Fibroblast of villous mesenchyme (primary cell): Measurements from ENCODE around the gene PRSS56. TPM values are rescaled to one million over a fixed set of nuclear protein-coding genes. Genes with fewer than 3 reads are reported as not detected.
"Not testable (repeated sequence)": the region's sequence is repeated elsewhere in the genome, so short reads cannot be mapped to it uniquely, and the experiment has no call there.

ENCODE experiments used
- DNase-seq: peaks from one replicate; pipeline ENCODE4 v3.0.0-alpha.2; 2010; ENCODE audit warnings: low read depth
- H3K4me3 ChIP-seq: 2 replicates; pipeline ENCODE4 v1.5.1; 2011; ENCODE audit warnings: low read depth, mild to moderate bottlenecking, low read length
- CTCF ChIP-seq: IDR thresholded peaks from 2 replicates; pipeline ENCODE4 v1.5.1; 2012; ENCODE audit warnings: low read depth, mild to moderate bottlenecking, low read length; ENCODE audit not compliant: insufficient read depth
- total RNA-seq: library from RNA; depleted of rRNA; stranded (reverse); fragments of >200 nt; gene quantifications from 2 replicates; pipeline ENCODE4 v1.2.3, GENCODE V29; 2012

PRSS56 gene
- total RNA-seq, 1 donor = not detected

DNA sequence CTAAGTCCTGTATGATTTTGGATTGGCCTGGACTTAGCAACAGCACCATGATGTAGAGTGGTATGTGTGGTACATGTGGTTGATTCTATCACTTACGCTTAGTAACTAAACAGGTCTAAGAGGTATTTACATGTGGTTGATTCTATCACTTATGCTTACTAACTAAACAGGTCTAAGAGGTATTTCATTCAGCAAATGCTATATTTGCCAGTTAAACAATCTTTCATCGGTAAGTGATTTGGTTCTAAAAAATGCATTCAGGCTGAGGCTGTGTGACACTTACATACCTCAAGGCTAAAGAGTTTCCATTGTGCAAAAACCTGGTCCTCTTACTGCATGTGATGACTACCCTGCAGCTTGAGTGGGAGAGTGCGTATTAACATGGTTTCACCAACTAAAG, 43.4 kb downstream of the PRSS56 start:
- no peak for DNase-seq

DNA sequence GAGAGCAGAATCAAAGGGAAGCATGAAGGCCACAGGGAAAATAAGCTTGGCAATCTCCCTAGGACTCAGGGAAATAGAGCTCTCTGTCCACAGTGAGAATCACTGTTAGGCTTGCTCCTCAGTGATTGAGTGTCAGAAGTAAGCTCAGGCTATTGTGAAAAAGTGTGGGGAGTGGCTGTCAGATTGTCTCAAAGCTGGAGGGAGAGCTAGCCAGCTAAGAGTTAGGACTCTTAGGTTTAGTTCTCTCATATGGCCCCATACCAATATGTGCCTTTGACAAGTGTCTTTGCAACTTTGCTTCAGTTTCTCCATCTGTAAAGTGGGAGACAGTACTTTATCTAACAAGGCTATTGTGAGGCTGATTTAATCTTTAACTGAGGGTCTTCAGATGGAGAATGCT, 47.5 kb downstream of the PRSS56 start:
- DNase-seq = no peak
- TF ChIP-seq CTCF = no peak
- H3K4me3 ChIP-seq = no peak overlapping the region

More for the DNA sequence above, 43.4 kb downstream of the PRSS56 start:
- no peak overlapping the region for H3K4me3 ChIP-seq
- no peak for TF ChIP-seq CTCF

DNA sequence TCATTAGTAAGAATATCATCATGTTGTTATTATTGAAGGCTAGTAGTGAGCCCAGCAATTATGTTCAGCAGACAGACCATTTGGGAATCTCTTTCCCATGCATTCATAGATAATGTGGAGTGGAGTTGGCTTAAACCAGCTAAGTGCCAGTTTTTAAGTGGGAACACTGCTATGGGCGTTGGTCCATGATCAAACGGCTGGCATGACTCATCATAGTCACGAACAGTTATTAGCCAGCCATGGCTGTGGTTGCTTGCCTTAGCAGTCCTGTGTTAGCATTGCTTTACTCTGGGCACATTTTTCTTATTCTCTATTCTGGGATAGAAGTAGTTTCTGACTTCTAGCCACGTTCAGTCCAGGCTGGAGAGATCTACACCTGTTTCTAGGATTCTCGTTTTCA, 48.0 kb downstream of the PRSS56 start:
- no peak for TF ChIP-seq CTCF
- DNase-seq = peak; percentile 52
- no peak overlapping the region for H3K4me3 ChIP-seq

GRCh38 chr2:232569541-232569940, 49.4 kb downstream of the PRSS56 start:
- no peak overlapping the region for H3K4me3 ChIP-seq
- no peak for DNase-seq
- TF ChIP-seq CTCF = no peak

DNA sequence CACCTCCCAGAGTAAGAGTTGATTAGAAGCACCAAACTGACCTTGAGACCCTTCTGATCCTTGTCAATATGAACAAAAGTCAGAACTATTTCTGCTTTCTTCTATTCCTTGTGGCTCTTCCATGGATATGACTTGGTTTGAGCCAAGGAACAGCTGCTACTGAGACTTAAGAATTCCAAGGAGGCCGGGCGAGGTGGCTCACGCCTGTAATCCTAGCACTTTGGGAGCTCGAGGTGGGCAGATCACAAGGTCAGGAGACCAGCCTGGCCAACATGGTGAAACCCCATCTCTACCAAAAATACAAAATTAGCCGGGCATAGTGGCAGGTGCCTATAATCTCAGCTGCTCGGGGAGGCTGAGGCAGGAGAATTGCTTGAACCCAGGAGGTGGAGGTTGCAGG, 50.3 kb downstream of the PRSS56 start:
- DNase-seq, H3K4me3 ChIP-seq: not testable (repeated sequence)

- no peak overlapping the region for H3K4me3 ChIP-seq
- no peak for TF ChIP-seq CTCF
- DNase-seq = no peak
These were observed 50.9 kb downstream of the PRSS56 start for GRCh38 chr2:232571026-232571474.

GRCh38 chr2:232573042-232573441, 52.9 kb downstream of the PRSS56 start:
- no peak for TF ChIP-seq CTCF
- no peak overlapping the region for H3K4me3 ChIP-seq
- DNase-seq = no peak
